Activated naive CD4-positive, alpha-beta T cell treated with anti-CD3 and anti-CD28 coated beads, Interleukin-2, amount 50 U/mL, for 72 hours (primary cell): ENCODE measurements around the gene AMPD2. TPM values are rescaled to one million over a fixed set of nuclear protein-coding genes. Genes with fewer than 3 reads are reported as not detected.
"Not testable (repeated sequence)": the region's sequence is repeated elsewhere in the genome, so short reads cannot be mapped to it uniquely, and the experiment has no call there.

Experiments
- ATAC-seq, 2 donors: fragments of 150-1000 bp; cut with Tn5 transposase; 2 replicates each; pipeline ENCODE4 v1.10.0; 2021; ENCODE audit warnings: mild to moderate bottlenecking in 2 of 2, moderate library complexity in 2 of 2
- DNase-seq, 2 donors: peaks; one replicate each; pipeline ENCODE4 v3.0.0; 2021 to 2022; ENCODE audit warnings: low spot score in 2 of 2
- H3K27ac Mint-ChIP-seq, 2 donors: one replicate each; pipeline ENCODE4 v1.8.0; 2022; ENCODE audit warnings: mild to moderate bottlenecking in 2 of 2, mixed read lengths in 2 of 2
- H3K36me3 Mint-ChIP-seq, 2 donors: one replicate each; pipeline ENCODE4 v1.8.0; 2022; ENCODE audit warnings: mixed read lengths in 2 of 2
- H3K9me3 Mint-ChIP-seq, 2 donors: one replicate each; pipeline ENCODE4 v1.8.0; 2022; ENCODE audit warnings: mixed read lengths in 2 of 2
- total RNA-seq, 2 donors: library from RNA; stranded (reverse); gene quantifications; one replicate each; pipeline ENCODE4 v1.2.3, GENCODE V29; 2022

The AMPD2 gene
- total RNA-seq, 2 donors from 2014 or later: 91.5 to 113 TPM

GRCh38 chr1:109655615-109656519, 36.2 kb downstream of the AMPD2 start, which contains the start of gene GSTM4:
TSS of gene GSTM4 (plus strand) at chr1:109656099. CDS start at chr1:109656390, 291 bp downstream.
- no peaks in the 10 kb centered on the region for H3K9me3 Mint-ChIP-seq
- DNase-seq (peak; percentile 69 to 70), ATAC-seq (peak; percentile 90 to 93)
- H3K27ac Mint-ChIP-seq: peak within 1 kb of the TSS; percentile 88 to 90
- no peaks in the 10 kb centered on the region for H3K36me3 Mint-ChIP-seq

GRCh38 chr1:109657395-109657794, 37.8 kb downstream of the AMPD2 start:
- H3K27ac Mint-ChIP-seq: no peak overlapping the region
- no peak for ATAC-seq

GRCh38 chr1:109657970-109658369, 38.3 kb downstream of the AMPD2 start:
- H3K9me3 Mint-ChIP-seq: no peaks in the 10 kb centered on the region
- H3K27ac Mint-ChIP-seq: no peak overlapping the region
- no peaks in the 10 kb centered on the region for H3K36me3 Mint-ChIP-seq
- DNase-seq: no peak
- no peak for ATAC-seq

More at GRCh38 chr1:109657395-109657794, 37.8 kb downstream of the AMPD2 start:
- H3K36me3 Mint-ChIP-seq: no peaks in the 10 kb centered on the region
- H3K9me3 Mint-ChIP-seq: no peaks in the 10 kb centered on the region
- no peak for DNase-seq

- Mint-ChIP-seq H3K9me3 (no peaks in the 10 kb centered on the region), H3K36me3 (no peaks in the 10 kb centered on the region), H3K27ac (no peak overlapping the region)
- no peak for DNase-seq
- no peak for ATAC-seq
These were observed 39.0 kb downstream of the AMPD2 start for GRCh38 chr1:109658533-109659042.

DNA sequence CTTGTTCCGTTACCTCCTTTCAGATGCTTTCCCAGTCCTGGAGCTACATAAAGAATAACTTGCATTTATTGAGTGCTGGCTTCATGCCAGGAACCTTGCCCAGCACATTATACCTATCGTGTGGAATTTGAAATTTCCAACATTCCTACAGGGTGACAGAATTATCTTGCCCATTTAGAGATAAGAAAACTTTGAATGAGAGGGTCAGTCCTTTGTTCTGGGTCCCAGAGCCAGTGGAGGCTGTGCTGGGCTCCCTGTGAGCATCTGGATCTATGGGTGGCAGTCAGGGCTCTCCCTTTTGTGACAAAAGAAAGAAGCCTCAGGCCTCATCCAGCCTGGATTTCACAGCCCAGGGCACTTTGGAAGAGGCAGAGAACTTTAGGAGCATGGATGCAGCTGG, 39.5 kb downstream of the AMPD2 start:
- H3K36me3 Mint-ChIP-seq: no peaks in the 10 kb centered on the region
- ATAC-seq: no peak
- no peak overlapping the region for H3K27ac Mint-ChIP-seq
- no peaks in the 10 kb centered on the region for H3K9me3 Mint-ChIP-seq
- DNase-seq: no peak

GRCh38 chr1:109659997-109660690, 40.5 kb downstream of the AMPD2 start:
- Mint-ChIP-seq H3K9me3 (no peaks in the 10 kb centered on the region), H3K36me3 (no peaks in the 10 kb centered on the region), H3K27ac (no peak overlapping the region)
- ATAC-seq (no peak), DNase-seq (no peak)

GRCh38 chr1:109660691-109661026, 41.0 kb downstream of the AMPD2 start:
- not testable (repeated sequence) for H3K27ac Mint-ChIP-seq, H3K36me3 Mint-ChIP-seq, H3K9me3 Mint-ChIP-seq, ATAC-seq, DNase-seq

DNA sequence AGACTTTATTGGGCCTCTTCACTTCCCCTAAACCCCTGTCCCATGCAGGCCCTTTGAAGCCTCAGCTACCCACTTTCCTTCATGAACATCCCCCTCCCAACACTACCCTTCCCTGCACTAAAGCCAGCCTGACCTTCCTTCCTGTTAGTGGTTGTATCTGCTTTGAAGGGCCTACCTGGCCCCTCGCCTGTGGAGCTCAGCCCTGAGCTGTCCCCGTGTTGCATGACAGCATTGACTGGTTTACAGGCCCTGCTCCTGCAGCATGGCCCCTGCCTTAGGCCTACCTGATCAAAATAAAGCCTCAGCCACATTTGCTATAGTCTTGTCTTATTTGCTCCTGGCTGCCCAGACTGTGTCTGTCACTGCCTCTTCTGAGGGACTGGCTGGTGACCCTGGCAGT, 41.8 kb downstream of the AMPD2 start:
- Mint-ChIP-seq H3K27ac (no peak overlapping the region), H3K36me3 (no peaks in the 10 kb centered on the region), H3K9me3 (no peaks in the 10 kb centered on the region)

GRCh38 chr1:109664671-109665070, 45.0 kb downstream of the AMPD2 start:
- H3K9me3 Mint-ChIP-seq: no peaks in the 10 kb centered on the region
- no peaks in the 10 kb centered on the region for H3K36me3 Mint-ChIP-seq
- no peak for ATAC-seq
- H3K27ac Mint-ChIP-seq: no peak overlapping the region
- DNase-seq: no peak

More for the DNA sequence above, 41.8 kb downstream of the AMPD2 start:
- no peak for DNase-seq
- no peak for ATAC-seq

GRCh38 chr1:109667452-109668122, 48.0 kb downstream of the AMPD2 start, which contains the start of gene GSTM2:
TSS of gene GSTM2 (plus strand) at chr1:109668057. CDS start at chr1:109668116, 59 bp downstream.
- Mint-ChIP-seq H3K36me3 (peaks cover 0 to 10% of the 10 kb centered on the region in 2 donors), H3K27ac (peak within 1 kb of the TSS; percentile 56 to 91), H3K9me3 (peaks cover 0 to 7% of the 10 kb centered on the region in 2 donors)
- DNase-seq (peak; percentile 67 to 93), ATAC-seq (peak; percentile 97 to 100)

- ATAC-seq (no peak), DNase-seq (no peak)
- H3K9me3 Mint-ChIP-seq: peaks cover 0 to 7% of the 10 kb centered on the region in 2 donors
- H3K27ac Mint-ChIP-seq: peak overlapping the region in 1 of 2 donors; percentile 56
- peaks cover 0 to 10% of the 10 kb centered on the region in 2 donors for H3K36me3 Mint-ChIP-seq
These were observed 48.6 kb downstream of the AMPD2 start for GRCh38 chr1:109668123-109668775.

DNA sequence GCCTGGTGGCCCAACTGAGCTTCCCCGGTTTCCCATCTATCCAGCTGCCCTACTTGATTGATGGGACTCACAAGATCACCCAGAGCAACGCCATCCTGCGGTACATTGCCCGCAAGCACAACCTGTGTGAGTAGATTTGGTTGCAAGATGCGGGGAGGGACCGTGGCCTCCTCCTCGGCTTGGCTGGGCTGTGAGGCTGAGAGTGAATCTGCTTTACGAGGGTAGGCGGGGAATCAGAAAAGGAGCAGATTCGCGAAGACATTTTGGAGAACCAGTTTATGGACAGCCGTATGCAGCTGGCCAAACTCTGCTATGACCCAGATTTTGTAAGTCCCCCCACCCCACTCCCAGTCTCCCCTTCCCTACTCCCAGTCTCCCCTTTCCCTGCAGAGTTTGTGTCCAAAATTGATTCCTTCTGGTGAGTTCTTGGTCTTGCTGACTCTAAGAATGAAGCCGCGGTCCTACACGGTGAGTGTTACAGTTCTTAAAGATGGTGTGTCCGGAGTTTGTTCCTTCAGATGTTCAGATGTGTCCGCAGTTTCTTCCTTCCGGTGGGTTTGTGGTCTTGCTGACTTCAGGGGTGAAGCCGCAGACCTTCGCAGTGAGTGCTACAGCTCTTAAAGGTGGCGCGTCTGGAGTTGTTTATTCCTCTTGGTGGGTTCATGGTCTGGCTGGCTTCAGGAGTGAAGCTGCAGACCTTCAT, 49.8 kb downstream of the AMPD2 start:
- ATAC-seq (no peak), DNase-seq (no peak)
- H3K36me3 Mint-ChIP-seq: peaks cover 0 to 10% of the 10 kb centered on the region in 2 donors
- H3K27ac Mint-ChIP-seq: no peak overlapping the region
- peaks cover 0 to 7% of the 10 kb centered on the region in 2 donors for H3K9me3 Mint-ChIP-seq

DNA sequence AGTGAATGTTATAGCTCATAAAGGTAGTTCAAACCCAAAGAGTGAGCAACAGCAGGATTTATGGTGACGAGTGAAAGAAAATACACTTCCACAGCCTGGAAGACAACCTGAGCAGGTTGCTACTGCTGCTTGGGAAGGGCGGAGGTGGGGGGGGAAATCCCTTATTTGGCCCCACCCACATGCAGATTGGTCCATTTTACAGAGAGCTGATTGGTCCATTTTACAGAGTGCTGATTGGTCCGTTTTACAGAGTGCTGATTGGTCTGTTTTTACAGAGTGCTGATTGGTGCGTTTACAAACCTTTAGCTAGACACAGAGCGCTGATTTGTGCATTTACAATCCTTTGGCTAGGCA, 50.3 kb downstream of the AMPD2 start:
- ATAC-seq, DNase-seq, H3K9me3 Mint-ChIP-seq: not testable (repeated sequence)
- Mint-ChIP-seq H3K36me3 (peaks cover 0 to 10% of the 10 kb centered on the region in 2 donors), H3K27ac (peak overlapping the region in 1 of 2 donors; percentile 18)

DNA sequence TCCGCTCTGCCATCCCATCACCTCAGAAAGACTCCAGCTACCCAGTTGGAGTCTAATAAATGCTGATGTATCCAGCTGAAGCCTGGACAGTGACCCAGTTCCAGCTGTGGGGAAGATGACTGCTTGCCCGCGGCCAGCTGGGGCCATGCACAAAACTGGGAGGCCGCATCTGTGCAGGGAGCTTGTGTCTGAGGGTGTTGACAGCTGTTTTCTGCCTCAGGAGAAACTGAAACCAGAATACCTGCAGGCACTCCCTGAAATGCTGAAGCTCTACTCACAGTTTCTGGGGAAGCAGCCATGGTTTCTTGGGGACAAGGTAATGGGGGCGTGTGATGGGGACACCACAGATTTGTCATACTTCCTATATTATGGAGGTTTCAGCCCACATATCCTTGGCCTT, 51.4 kb downstream of the AMPD2 start:
- Mint-ChIP-seq H3K9me3 (peaks cover 0 to 7% of the 10 kb centered on the region in 2 donors), H3K36me3 (peaks cover 0 to 10% of the 10 kb centered on the region in 2 donors), H3K27ac (peak overlapping the region in 1 of 2 donors; percentile 18)
- ATAC-seq (no peak), DNase-seq (no peak)

DNA sequence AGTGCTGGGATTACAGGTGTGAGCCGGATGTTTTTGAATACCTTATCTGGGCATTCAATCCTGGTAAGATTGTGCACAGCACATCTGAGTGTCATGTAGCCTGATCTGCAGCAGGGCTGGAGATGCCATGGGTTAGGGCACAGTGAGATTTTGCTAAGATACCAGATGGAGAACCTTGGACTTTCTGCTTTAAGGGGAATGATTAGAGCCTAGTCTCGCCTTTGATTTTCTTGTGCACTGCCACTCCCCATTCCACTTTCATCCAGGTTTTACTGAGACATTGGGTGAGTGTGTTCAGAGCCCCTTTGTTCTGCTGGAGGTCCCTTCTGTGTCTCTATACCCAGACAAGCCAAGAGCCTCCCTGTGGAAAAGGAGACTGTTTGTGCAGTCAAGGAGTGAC, 54.2 kb downstream of the AMPD2 start:
- H3K27ac Mint-ChIP-seq, ATAC-seq, DNase-seq, H3K9me3 Mint-ChIP-seq: not testable (repeated sequence)
- peaks cover 0 to 10% of the 10 kb centered on the region in 2 donors for H3K36me3 Mint-ChIP-seq
